Measurements from ENCODE around the gene CABLES2. TPM values are rescaled to one million over a fixed set of nuclear protein-coding genes. Genes with fewer than 3 reads are reported as not detected.

Gene CABLES2
- total and polyA plus RNA-seq, 5 donors from 2014 or later, result 0.49 to 7.0 (median 1.2) TPM

GRCh38 chr20:62345681-62346370 is 61.3 kb downstream of the CABLES2 start:
- ATAC-seq (ENCODE audit: low read depth in 2 of 2), result no peak
- Mint-ChIP-seq H3K9me3 (peaks cover 0 to 8% (median 3%) of the 10 kb centered on the region in 7 donors), H3K36me3 (no peaks in the 10 kb centered on the region)

GRCh38 chr20:62344782-62345181 is 62.3 kb downstream of the CABLES2 start:
- Mint-ChIP-seq H3K27ac (no peak overlapping the region), H3K4me3 (no peak overlapping the region), H3K27me3 (no peaks in the 10 kb centered on the region), H3K9me3 (peaks cover 0 to 8% (median 4%) of the 10 kb centered on the region in 7 donors), H3K4me1 (no peaks in the 10 kb centered on the region), H3K36me3 (no peaks in the 10 kb centered on the region)
- DNase-seq (no peak), ATAC-seq (ENCODE audit: low read depth in 2 of 2) (no peak)
- H3K9me3 ChIP-seq (ENCODE audit: control insufficient read depth in 2 of 2, low read length in 2 of 2), result peaks cover 0 to 4% of the 10 kb centered on the region in 2 experiments
- no peaks in the 10 kb centered on the region for H3K4me1 ChIP-seq (ENCODE audit: control insufficient read depth, insufficient read depth, low read length, poor library complexity, severe bottlenecking)
- no peaks in the 10 kb centered on the region for H3K27me3 ChIP-seq (ENCODE audit: control insufficient read depth, insufficient read depth, low read length)
- no peak overlapping the region for H3K27ac ChIP-seq (ENCODE audit: insufficient read depth, low read length, poor library complexity, severe bottlenecking)
- H3K4me3 ChIP-seq (ENCODE audit: low read depth, low read length), result no peak overlapping the region
- no peaks in the 10 kb centered on the region for H3K36me3 ChIP-seq (ENCODE audit: control insufficient read depth, insufficient read depth, low read length)

More at GRCh38 chr20:62345681-62346370, 61.3 kb downstream of the CABLES2 start:
- Histone ChIP-seq H3K27ac (ENCODE audit: insufficient read depth, low read length, poor library complexity, severe bottlenecking) (no peak overlapping the region), H3K4me3 (ENCODE audit: low read depth, low read length) (no peak overlapping the region), H3K36me3 (ENCODE audit: control insufficient read depth, insufficient read depth, low read length) (no peaks in the 10 kb centered on the region), H3K27me3 (ENCODE audit: control insufficient read depth, insufficient read depth, low read length) (no peaks in the 10 kb centered on the region), H3K9me3 (ENCODE audit: control insufficient read depth in 2 of 2, low read length in 2 of 2) (peaks cover 0 to 4% of the 10 kb centered on the region in 2 experiments), H3K4me1 (ENCODE audit: control insufficient read depth, insufficient read depth, low read length, poor library complexity, severe bottlenecking) (no peaks in the 10 kb centered on the region)
- DNase-seq, result no peak
- Mint-ChIP-seq H3K4me1 (no peaks in the 10 kb centered on the region), H3K27me3 (no peaks in the 10 kb centered on the region), H3K27ac (no peak overlapping the region), H3K4me3 (no peak overlapping the region)

GRCh38 chr20:62344092-62344491 is 63.0 kb downstream of the CABLES2 start:
- Mint-ChIP-seq H3K27ac (no peak overlapping the region), H3K4me3 (no peak overlapping the region), H3K27me3 (no peaks in the 10 kb centered on the region), H3K9me3 (peaks cover 0 to 9% (median 4%) of the 10 kb centered on the region in 7 donors), H3K4me1 (no peaks in the 10 kb centered on the region), H3K36me3 (no peaks in the 10 kb centered on the region)
- DNase-seq (no peak), ATAC-seq (ENCODE audit: low read depth in 2 of 2) (no peak)
- H3K4me1 ChIP-seq (ENCODE audit: control insufficient read depth, insufficient read depth, low read length, poor library complexity, severe bottlenecking), result no peaks in the 10 kb centered on the region
- H3K36me3 ChIP-seq (ENCODE audit: control insufficient read depth, insufficient read depth, low read length), result no peaks in the 10 kb centered on the region
- H3K4me3 ChIP-seq (ENCODE audit: low read depth, low read length), result no peak overlapping the region
- no peak overlapping the region for H3K27ac ChIP-seq (ENCODE audit: insufficient read depth, low read length, poor library complexity, severe bottlenecking)
- peaks cover 0 to 4% of the 10 kb centered on the region in 2 experiments for H3K9me3 ChIP-seq (ENCODE audit: control insufficient read depth in 2 of 2, low read length in 2 of 2)
- H3K27me3 ChIP-seq (ENCODE audit: control insufficient read depth, insufficient read depth, low read length), result no peaks in the 10 kb centered on the region

- no peaks in the 10 kb centered on the region for H3K36me3 ChIP-seq (ENCODE audit: control insufficient read depth, insufficient read depth, low read length)
- no peaks in the 10 kb centered on the region for H3K27me3 ChIP-seq (ENCODE audit: control insufficient read depth, insufficient read depth, low read length)
- ATAC-seq (ENCODE audit: low read depth in 2 of 2) (no peak), DNase-seq (no peak)
- no peak overlapping the region for H3K27ac ChIP-seq (ENCODE audit: insufficient read depth, low read length, poor library complexity, severe bottlenecking)
- no peak overlapping the region for H3K4me3 ChIP-seq (ENCODE audit: low read depth, low read length)
- H3K9me3 ChIP-seq (ENCODE audit: control insufficient read depth in 2 of 2, low read length in 2 of 2), result peaks cover 0 to 2% of the 10 kb centered on the region in 2 experiments
- Mint-ChIP-seq H3K27ac (no peak overlapping the region), H3K36me3 (no peaks in the 10 kb centered on the region), H3K27me3 (no peaks in the 10 kb centered on the region), H3K9me3 (peaks cover 0 to 6% (median 0%) of the 10 kb centered on the region in 7 donors), H3K4me3 (no peak overlapping the region), H3K4me1 (no peaks in the 10 kb centered on the region)
- no peaks in the 10 kb centered on the region for H3K4me1 ChIP-seq (ENCODE audit: control insufficient read depth, insufficient read depth, low read length, poor library complexity, severe bottlenecking)
Observed at GRCh38 chr20:62342910-62343309, 64.2 kb downstream of the CABLES2 start.

GRCh38 chr20:62339647-62340062 is 67.4 kb downstream of the CABLES2 start:
- no peak overlapping the region for H3K27ac Mint-ChIP-seq
- H3K4me3 Mint-ChIP-seq, result no peak overlapping the region
- H3K4me3 ChIP-seq (ENCODE audit: low read depth, low read length), result no peak overlapping the region

More at GRCh38 chr20:62339647-62340062, 67.4 kb downstream of the CABLES2 start:
- no peaks in the 10 kb centered on the region for H3K4me1 ChIP-seq (ENCODE audit: control insufficient read depth, insufficient read depth, low read length, poor library complexity, severe bottlenecking)
- DNase-seq, result no peak
- no peaks in the 10 kb centered on the region for H3K27me3 ChIP-seq (ENCODE audit: control insufficient read depth, insufficient read depth, low read length)
- Mint-ChIP-seq H3K36me3 (no peaks in the 10 kb centered on the region), H3K27me3 (peaks cover 5% of the 10 kb centered on the region), H3K9me3 (peaks cover 0 to 5% (median 0%) of the 10 kb centered on the region in 7 donors), H3K4me1 (no peaks in the 10 kb centered on the region)
- peak; percentile 31 to 42 for ATAC-seq (ENCODE audit: low read depth in 2 of 2)
- no peak overlapping the region for H3K27ac ChIP-seq (ENCODE audit: insufficient read depth, low read length, poor library complexity, severe bottlenecking)
- H3K9me3 ChIP-seq (ENCODE audit: control insufficient read depth in 2 of 2, low read length in 2 of 2), result peaks cover 0 to 2% of the 10 kb centered on the region in 2 experiments
- no peaks in the 10 kb centered on the region for H3K36me3 ChIP-seq (ENCODE audit: control insufficient read depth, insufficient read depth, low read length)

Other genes with a start within 250 kb of the CABLES2 start
- gene MTG2, start 224.3 kb downstream of the CABLES2 start, total RNA-seq, result 17.5 TPM
- 10 to 100 TPM; 18.7 to 23.6 (median 20.4) TPM for gene MTG2, start 224.3 kb downstream of the CABLES2 start, polyA plus RNA-seq
- not detected for gene HRH3, start 187.0 kb downstream of the CABLES2 start, total RNA-seq
- not detected for gene HRH3, start 187.0 kb downstream of the CABLES2 start, polyA plus RNA-seq
- 85.2 TPM for gene OSBPL2, start 168.8 kb downstream of the CABLES2 start, total RNA-seq
- gene OSBPL2, start 168.8 kb downstream of the CABLES2 start, polyA plus RNA-seq, result 10 to 100 TPM; 19.3 to 23.3 (median 22.0) TPM
- gene ADRM1, start 104.3 kb downstream of the CABLES2 start, total RNA-seq, result 67.9 TPM
- 100 to 1,000 TPM in 3 of 4 donors, 10 to 100 TPM in 1; 89.4 to 117 (median 103) TPM for gene ADRM1, start 104.3 kb downstream of the CABLES2 start, polyA plus RNA-seq
- 0.91 TPM for gene LAMA5, start 40.0 kb downstream of the CABLES2 start, total RNA-seq
- under 1 TPM in 1 of 4 donors, not detected in 3; 0.30 TPM for gene LAMA5, start 40.0 kb downstream of the CABLES2 start, polyA plus RNA-seq
- 1,991 TPM for gene RPS21, start 20.2 kb downstream of the CABLES2 start, total RNA-seq
- 1,000 to 10,000 TPM; 1,945 to 3,094 (median 2,628) TPM for gene RPS21, start 20.2 kb downstream of the CABLES2 start, polyA plus RNA-seq
- gene RBBP8NL, start 20.3 kb upstream of the CABLES2 start, total RNA-seq, result not detected
- not detected for gene RBBP8NL, start 20.3 kb upstream of the CABLES2 start, polyA plus RNA-seq
- not detected for gene GATA5, start 68.7 kb upstream of the CABLES2 start, total RNA-seq
- not detected for gene GATA5, start 68.7 kb upstream of the CABLES2 start, polyA plus RNA-seq
- gene SLCO4A1, start 235.2 kb upstream of the CABLES2 start, total RNA-seq, result 7.4 TPM
- 1 to 10 TPM; 1.8 to 2.9 (median 2.7) TPM for gene SLCO4A1, start 235.2 kb upstream of the CABLES2 start, polyA plus RNA-seq

Data from CD4-positive, CD25-positive, alpha-beta regulatory T cell (primary cell).